GM21723 (cell line): ENCODE measurements around the gene WDR4.
A peak's percentile ranks its signal among the peaks of the same experiment; 100 is the strongest.
"Not testable (repeated sequence)": the region's sequence is repeated elsewhere in the genome, so short reads cannot be mapped to it uniquely, and the experiment has no call there.

ENCODE experiments used
- ATAC-seq: cut with Tn5 transposase; IDR thresholded peaks from one replicate; pipeline ENCODE4 v1.9.1; 2021; ENCODE audit warnings: mild to moderate bottlenecking, moderate library complexity; ENCODE audit not compliant: unreplicated experiment

The WDR4 gene, protein sequence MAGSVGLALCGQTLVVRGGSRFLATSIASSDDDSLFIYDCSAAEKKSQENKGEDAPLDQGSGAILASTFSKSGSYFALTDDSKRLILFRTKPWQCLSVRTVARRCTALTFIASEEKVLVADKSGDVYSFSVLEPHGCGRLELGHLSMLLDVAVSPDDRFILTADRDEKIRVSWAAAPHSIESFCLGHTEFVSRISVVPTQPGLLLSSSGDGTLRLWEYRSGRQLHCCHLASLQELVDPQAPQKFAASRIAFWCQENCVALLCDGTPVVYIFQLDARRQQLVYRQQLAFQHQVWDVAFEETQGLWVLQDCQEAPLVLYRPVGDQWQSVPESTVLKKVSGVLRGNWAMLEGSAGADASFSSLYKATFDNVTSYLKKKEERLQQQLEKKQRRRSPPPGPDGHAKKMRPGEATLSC

DNA sequence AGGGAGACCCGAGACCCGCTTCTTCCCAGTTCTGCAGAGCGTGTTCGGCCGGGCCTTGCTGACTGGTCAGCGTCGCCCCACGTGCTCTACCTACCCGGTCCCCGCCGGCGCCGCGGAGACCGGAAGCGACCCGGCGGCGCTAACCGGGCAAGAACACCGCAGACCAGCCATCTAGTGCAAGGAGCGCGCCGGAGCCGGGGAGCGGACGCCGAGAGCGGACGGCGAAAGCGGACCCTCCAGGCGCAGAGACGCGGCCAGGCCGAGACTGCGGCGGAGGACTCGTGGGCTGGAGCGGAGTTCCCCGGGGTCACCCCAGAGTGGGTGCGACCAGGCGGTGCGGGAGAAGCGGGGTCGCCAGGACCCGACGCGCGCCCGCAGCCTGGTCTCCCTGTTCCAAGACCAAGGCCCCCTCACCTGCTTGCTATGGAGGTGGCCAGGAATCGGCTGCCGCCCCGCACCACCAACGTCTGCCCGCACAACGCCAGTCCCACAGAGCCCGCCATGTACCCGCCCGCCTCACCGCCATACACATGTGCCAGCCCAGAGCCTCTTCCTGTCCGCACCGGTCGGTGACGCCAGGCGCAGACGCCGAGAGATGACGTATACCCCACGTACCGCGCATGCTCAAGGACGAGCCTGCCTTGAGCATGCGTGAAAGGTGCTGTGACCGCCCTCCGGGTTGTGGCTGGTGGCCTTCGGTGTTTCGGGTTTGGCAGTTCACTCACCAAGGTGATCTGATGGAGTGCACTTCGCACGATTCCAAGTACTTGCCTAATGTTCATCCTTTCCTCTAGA, at the start of gene WDR4:
Gene WDR4 (minus strand): TSS at position 547 of the 795 bp plus-strand sequence. CDS start 44 bp downstream, at position 503.
- peak; percentile 82 for ATAC-seq

DNA sequence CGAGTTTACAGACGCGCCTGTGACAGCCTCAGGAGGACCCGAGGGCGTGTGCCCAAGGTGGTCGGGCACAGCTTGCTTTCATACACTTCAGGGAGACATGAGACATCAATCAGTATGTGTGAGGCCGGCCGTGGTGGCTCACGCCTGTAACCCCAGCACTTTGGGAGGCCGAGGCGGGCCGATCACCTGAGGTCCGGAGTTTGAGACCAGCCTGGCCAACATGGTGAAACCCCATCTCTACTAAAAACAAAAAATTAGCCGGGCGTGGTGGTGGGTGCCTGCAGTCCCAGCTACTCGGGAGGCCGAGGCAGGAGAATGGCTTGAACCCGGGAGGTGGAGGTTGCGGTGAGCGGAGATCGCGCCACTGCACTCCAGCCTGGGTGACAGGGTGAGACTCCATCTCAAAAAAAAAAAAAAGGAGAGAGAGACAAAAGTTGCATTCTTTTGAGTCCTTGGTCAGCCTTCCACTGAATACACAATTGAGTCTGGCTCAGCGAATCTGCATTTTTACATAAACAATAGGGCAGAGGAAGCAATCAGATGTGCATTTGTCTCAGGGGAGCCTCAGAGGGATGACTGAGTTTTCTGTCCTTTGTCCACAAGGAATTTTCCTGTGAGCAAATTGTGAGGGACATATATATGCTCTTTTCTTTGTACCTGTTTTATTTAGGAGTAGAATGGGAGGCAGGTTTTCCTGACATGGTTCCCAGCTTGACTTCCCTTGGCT, 48.3 kb upstream of the WDR4 start:
- ATAC-seq = not testable (repeated sequence)

DNA sequence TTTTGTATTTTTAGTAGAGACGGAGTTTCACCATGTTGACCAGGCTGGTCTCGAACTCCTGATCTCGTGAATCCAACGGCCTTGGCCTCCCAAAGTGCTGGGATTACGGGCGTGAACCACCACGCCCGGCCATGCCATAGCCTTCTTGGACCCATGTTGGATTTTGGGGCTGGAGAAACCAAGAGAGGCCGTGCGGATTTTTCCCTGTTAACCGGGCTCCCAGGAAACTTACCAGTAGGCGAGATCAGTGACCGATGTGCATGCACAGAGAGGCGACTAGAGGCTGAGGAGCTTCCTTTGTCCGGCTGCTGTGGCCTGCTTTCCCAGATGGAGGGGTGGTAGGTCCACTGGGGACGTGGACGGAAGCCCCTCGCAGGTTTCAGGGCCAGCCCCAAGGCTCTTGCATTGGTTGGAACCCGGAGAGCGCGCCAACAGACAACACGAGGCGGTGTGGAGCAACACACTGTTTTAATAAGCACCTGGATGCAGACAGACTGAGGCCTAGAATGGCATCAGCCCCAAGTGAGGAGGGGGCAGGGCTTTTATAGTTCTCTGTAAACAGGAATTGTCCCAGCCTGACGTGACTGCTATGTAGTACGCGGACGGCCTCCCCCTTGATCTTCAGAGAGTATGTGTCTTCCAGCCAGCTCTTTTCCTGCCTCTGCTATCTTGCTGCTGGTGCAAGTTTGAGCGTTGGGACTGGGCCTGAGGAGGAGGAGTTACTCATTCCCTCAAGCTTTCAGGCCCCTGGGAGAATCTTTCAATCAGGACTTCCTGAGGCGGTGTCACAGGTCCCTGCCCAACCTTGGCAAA, 46.0 kb upstream of the WDR4 start, which contains the start of gene ERVH48-1:
Gene ERVH48-1 (minus strand): TSS at position 517 of the 813 bp plus-strand sequence. CDS start 6,624 bp downstream, outside the sequence.
- no peak for ATAC-seq

DNA sequence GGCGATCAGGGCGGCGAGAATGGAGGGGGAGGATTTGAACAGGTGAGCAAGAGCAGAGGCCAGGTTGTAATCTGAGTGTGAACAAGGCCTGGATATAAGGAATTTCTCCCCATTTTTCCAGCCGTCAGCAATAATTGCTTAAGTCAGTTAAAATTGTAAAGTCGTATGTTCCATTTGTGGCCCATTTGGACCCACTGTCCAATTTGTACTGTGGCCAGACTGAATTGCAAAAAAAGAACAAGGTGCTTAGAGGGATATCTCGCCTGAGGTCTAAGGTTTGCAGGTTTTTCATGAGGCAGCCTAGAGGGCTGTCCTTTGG, 45.1 kb upstream of the WDR4 start:
- no peak for ATAC-seq

DNA sequence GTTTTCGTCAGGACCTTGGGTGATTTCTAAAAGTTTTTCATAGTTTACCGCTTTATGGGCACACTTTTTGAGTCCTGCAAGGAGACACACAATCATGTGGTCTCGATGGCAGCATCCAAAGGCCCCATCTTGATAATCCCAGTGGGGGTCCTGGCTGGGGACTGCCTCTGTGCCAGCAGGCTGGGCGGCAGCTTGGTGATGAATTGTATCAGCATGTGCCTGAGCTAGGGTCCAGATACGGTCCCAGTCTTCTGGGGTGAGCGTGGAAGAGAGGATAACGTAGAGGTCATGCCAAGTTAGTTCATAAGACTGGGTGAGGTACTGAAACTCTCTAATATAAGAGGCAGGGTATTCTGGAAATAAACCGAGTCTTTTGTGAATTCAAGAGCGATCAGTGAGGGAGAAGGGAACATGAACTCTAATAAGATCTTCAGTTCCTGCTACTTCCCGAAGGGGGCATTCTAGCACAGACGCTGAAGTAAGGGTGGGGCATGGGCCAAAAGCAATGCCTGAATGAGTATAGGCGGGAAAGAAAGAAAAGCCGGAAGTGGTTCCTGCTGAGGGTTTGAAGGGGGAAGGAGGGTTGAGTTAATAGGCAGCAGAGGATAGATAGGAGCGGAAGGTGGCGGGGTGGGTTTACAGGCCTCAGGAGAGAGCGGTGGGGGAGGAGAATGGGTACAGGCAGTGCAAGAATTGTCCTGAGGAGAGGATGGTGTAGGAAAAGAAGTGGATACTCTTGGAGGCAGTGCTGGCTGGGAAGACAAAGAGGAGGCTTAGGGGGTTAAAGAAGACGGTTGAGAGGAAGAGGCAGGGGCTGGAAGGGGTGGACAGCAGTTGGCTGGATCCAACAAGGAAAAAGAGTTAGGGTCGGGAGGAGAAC, 44.5 kb upstream of the WDR4 start:
- no peak for ATAC-seq

DNA sequence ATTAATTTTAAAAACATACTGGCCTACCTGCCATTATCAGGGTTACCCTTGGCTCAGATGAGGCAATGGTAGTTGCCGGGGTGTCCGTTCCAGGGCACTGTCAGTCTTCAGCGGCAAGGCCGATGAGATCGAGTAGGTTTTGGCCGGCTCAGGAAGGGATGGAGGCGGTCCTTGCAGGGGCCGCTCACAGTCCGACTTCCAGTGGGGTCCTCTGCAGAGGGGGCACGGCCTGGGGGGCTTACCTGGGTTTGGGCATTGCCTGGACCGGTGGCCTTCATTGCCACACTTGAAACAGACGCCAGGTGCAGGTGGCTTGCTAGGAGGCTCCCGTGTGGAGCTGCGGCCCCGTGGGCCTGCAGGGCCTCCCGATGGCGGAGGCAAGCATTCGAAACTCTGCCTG, 43.6 kb upstream of the WDR4 start:
- no peak for ATAC-seq

DNA sequence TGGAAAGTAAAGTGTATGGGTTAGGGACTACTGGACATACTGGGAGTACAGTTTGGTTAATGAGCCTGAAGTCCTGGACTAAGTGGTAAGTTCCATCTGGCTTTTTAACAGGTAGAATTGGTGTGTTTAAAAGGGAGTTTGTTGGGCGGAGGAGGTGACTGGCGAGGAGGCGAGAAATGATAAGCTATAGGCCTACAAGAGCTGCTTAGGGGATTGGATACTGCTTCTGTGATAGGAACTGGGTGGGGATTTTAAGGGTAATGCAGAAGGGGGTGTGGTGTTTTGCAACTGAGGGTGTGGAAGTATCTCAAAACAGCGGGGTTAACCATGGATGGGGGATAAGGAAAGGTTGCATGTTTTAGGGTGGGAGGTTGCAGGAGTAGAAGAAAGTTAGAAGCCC, 42.6 kb upstream of the WDR4 start:
- ATAC-seq = no peak

DNA sequence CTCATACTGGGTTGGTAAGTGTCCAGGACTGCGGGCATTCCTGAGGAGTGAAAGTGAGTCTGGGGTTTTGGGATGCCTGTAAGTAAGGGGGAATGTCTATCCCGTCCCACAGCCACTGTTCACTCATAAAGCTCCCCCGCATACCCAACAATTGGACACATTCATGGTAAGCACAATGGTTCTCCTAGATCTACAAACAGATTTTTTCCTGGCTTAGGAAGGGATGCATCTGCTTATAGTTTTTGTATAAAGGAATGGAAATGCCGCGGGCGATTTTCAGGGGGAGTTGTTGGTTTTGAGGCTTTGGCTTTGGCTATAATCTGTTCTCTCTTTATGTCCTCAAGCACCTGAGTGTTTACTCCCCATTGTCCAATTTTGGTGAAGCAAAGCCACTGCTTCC, 39.0 kb upstream of the WDR4 start:
- no peak for ATAC-seq

DNA sequence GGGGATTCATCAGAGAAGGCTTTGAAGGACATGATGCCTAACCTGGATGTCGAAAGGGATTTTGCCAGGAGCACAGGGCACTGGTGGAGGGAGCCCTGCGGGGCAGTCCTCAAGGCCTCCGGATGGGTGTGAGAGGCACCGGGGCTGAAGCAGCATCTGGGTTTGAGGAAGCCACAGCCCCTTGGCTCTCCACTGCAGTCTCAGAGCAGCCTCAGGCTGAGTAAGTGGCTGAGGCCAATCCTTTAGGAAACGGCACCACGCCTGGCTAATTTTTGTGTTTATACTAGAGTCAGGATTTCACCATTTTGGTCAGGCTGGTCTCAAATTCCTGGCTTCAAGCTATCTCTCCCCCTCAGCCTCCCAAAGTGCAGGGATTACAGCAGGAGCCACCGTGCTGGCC, 34.1 kb upstream of the WDR4 start:
- no peak for ATAC-seq

DNA sequence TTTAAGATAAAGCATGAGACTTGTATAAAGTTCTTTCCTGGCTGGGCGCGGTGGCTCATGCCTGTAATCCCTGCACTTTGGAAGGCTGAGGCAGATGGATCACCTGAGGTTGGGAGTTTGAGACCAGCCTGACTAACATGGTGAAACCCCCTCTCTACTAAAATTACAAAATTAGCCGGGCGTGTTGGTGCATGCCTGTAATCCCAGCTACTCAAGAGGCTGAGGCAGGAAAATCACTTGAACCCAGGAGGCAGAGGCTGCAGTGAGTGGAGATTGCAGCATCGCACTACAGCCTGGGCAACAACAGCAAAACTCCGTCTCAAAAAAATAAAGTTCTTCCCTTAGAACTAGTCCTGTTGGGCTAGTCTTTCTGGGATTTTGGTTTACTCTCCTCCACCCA, 32.6 kb upstream of the WDR4 start:
- ATAC-seq = not testable (repeated sequence)

DNA sequence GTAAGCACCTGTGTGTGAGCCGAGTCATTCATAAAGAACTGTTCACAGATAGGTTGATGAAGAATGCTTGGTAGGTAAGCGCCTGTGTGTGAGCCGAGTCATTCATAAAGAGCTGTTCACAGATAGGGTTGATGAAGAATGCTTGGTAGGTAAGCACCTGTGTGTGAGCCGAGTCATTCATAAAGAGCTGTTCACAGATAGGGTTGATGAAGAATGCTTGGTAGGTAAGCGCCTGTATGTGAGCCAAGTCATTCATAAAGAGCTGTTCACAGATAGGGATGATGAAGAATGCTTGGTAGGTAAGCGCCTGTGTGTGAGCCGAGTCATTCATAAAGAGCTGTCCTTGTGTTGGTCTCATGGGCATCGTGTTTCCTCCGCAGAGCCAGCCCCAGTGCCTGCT, 29.1 kb upstream of the WDR4 start:
- ATAC-seq = not testable (repeated sequence)

DNA sequence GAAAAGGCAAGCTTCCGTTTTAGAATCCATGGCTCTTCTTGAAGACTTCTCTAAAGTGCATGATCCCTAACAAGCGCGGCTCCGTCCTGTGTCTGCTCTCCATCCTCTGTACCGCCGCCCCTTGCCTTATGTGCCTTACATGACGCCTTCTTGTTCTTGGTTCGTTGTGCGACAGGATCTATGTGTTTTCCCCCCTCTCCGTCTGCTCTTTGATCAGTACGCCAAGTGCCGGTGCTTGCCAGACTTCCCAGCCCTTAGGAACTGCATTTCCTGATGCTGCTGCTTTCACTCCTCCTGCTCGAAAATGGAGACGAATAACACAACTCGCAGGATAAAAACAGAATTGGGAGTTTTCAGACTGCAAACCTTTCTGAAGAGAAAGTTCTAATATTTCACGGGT, 26.9 kb upstream of the WDR4 start:
- ATAC-seq = no peak

DNA sequence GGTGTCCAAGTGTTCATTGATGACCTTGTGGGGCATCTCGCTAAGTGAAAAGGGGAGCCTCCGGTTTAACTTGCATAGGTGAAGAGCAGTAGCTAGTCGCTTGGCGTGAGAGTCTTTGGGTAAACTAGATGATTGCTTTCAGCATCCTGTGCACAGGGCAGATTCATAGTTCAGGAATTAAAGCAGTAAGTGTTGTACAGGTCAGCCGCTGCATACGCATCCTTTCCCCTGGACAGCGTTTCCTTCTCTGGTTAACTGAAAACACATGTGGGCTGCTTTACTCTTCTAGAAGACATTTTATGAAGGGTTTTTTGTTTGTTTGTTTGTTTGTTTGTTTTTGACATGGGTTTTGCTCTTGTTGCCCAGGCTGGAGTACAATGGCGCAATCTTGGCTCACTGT, 25.9 kb upstream of the WDR4 start:
- no peak for ATAC-seq

DNA sequence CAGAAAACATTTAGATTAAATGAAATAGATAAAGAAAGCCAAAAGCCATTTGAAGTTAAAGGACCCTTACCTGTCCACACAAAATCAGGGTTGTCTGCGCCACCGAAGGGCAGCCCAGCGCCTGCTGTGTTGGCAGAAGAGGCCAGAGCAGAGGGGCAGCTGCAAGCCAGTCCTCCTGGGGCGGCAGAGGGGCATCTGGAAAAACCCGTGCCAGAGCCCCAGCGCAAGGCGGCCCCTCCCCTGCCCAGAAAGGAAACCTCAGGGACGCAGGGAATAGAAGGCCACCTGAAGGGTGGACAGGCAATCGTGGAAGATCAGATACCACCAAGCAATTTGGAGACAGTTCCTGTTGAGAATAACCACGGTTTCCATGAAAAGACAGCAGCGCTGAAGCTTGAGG, 24.5 kb upstream of the WDR4 start:
- no peak for ATAC-seq

DNA sequence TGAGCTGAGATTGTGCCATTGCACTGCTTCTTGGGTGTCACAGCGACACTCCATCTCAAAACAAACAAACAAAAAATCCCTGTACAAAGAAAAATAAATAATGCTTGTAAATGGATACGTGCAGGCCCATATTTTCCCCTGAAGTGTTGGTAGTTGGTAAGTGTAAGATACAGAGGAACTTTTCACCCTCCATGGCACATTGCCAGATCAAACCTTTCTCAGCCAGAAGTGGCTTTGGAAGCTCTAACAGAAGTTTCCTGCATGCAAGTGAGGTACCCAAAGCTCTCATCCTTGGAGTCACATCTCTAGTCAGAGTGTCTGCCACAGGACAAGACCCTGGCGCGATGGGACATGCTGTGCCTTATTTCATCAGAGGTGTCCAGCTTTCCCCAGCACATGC, 21.1 kb upstream of the WDR4 start:
- ATAC-seq = no peak

DNA sequence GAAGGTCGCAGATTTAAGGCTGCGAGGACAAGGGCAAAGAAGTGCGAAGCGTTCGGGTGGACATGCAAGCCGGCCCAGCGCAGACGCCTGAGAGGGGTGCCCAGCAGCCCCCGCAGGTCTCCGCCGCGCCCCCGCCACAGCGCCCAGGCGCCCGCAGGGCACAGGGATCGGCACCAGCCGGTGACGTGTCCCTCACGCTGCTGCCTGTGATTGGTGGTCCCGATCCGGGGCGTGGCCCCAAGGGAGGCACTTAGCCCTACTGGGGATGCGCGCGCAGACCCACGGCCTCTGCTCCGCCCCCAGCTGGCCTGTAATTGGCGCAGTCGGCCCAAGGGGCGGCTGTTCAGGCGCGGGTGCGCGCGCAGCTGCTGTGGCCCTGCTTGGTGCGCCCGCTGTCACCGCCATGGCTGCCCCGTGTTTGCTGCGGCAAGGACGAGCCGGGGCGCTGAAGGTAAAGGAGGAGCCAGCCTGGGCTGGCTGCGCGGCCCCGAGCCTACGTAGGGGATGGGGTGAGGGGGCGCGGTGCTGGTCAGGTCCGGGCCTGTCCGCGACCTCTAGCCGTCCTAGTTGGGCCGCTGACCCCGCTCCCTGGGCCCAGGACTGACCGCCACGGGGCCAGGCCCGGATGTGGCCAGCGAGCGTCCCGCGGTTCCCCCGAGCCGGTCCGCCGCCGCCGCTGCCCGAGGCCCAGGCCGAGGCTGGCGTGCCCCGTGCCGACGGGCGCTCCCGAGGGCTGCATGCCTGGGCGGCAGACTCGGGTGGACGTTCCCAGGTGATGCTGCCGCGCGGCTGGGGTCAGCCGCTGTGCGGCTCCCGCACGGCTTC, 13.8 kb upstream of the WDR4 start, which contains the start of gene NDUFV3:
Gene NDUFV3 (plus strand): TSS at position 379 of the 825 bp plus-strand sequence. CDS start 25 bp downstream, at position 404.
- ATAC-seq = peak; percentile 88

DNA sequence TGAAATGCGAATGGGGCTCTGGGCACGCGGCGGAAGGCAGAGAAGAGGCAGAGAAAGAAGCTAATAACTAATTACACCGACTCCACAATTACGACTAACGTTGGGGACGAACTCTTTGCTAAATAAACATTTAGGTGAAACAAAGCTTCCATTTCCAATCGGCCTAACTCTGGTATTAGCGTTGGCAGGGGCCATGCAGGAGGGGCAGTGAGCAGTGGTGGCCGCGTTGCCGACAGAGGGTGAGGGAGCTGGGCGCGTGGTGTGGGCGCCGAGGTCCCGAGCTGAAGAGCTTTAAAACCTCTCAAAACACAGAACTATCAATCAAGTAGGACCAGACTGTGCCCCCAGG, 13.2 kb upstream of the WDR4 start:
- ATAC-seq = no peak

DNA sequence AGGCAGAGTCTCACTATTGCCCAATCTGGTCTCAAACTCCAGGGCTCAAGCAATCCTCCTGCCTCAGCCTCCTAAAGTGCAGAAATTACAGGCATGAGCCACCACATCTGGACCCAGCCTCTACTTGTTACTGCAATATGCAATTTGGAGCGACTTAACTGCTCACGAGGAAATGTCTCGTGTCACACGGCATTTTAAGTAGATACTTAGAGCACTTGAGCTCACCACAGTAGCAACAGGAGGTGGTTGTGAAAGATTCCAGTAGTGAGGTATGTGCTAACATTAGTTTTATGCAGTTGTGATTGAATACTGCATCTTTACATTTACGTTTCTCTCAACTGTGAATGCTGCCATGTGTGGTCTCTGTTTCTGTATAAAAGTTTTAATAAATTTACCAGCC, 8.0 kb upstream of the WDR4 start:
- no peak for ATAC-seq

DNA sequence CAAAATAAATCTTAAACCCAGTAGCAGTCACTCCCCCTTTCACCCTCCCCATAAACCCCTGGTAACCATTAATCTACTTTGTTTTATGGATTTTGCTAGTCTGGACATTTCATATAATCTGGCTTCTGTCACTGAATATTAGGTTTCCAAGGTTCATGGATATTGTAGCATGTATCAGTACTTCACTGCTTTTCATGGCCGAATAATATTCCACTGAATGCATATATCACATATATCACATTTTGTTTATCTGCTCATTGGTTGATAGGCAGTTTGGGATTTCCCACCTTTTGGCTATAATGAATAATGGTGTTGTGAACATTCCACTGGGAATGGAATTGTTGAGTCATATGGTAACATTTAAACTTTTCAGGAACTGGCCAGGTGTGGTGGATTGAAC, 4.6 kb upstream of the WDR4 start:
- ATAC-seq = no peak
